ENCODE measurements around the gene SON.
A peak's percentile ranks its signal among the peaks of the same experiment; 100 is the strongest.
"Not testable (repeated sequence)": the region's sequence is repeated elsewhere in the genome, so short reads cannot be mapped to it uniquely, and the experiment has no call there.

SON gene

DNA sequence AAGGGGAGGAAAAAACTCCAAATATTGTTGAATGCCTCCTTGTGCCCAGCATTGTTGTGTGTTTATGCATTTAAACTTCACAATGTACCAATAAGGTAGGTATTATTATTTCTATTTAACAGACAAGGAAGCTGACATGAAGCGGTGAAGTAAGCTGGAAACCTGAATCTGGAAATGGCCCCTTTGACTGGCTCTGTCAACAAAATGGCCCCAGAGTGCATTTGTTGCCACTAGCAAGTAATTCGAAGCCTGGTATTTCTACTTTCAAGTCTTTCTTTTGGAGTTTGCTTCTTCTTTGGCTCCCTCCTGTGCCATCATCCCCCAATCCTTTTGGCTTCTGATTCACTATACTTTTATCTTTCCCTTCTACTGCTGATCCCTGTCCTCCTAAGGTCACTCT, 75.6 kb downstream of the SON start:
- TF ChIP-seq, protein P1, sequence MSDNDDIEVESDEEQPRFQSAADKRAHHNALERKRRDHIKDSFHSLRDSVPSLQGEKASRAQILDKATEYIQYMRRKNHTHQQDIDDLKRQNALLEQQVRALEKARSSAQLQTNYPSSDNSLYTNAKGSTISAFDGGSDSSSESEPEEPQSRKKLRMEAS (IDR thresholded peaks at IDR 0.05; ENCODE audit: low read depth, low read length), result no peak
- TF ChIP-seq, protein P2, sequence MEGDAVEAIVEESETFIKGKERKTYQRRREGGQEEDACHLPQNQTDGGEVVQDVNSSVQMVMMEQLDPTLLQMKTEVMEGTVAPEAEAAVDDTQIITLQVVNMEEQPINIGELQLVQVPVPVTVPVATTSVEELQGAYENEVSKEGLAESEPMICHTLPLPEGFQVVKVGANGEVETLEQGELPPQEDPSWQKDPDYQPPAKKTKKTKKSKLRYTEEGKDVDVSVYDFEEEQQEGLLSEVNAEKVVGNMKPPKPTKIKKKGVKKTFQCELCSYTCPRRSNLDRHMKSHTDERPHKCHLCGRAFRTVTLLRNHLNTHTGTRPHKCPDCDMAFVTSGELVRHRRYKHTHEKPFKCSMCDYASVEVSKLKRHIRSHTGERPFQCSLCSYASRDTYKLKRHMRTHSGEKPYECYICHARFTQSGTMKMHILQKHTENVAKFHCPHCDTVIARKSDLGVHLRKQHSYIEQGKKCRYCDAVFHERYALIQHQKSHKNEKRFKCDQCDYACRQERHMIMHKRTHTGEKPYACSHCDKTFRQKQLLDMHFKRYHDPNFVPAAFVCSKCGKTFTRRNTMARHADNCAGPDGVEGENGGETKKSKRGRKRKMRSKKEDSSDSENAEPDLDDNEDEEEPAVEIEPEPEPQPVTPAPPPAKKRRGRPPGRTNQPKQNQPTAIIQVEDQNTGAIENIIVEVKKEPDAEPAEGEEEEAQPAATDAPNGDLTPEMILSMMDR (IDR thresholded peaks at IDR 0.05; ENCODE audit: low read depth, low read length), result no peak
- TF ChIP-seq POLR2A (IDR thresholded peaks at IDR 0.05; ENCODE audit: extremely low read depth, insufficient read length), result no peak
- no peak for TF ChIP-seq MYC (IDR thresholded peaks at IDR 0.05; ENCODE audit: low read depth, low read length)
- no peak for DNase-seq (ENCODE audit: low read depth)
- H3K4me3 ChIP-seq (ENCODE audit: low read depth, low read length), result no peak overlapping the region

DNA sequence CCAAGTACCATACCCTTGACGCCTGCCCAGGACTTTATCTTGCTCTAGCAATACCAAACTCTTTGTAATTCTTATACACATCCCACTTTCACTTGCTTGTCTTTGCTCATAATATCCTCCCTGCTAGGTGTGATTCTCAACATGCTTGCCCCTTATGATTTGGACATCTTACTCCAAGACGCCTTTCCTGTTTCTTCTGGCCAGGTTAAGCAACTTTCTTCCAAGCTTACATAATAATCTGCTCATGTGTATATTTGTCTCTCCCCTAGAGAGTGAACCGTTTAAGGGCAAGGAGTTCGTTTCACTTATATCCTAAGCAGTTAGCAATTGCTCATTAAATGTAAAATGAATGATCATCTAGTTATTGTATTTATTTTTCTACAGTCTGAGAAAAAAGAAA, 76.9 kb downstream of the SON start:
- H3K4me3 ChIP-seq (ENCODE audit: low read depth, low read length), result no peak overlapping the region
- TF ChIP-seq, protein P1 (IDR thresholded peaks at IDR 0.05; ENCODE audit: low read depth, low read length), result no peak
- TF ChIP-seq MYC (IDR thresholded peaks at IDR 0.05; ENCODE audit: low read depth, low read length), result 0 out of 2 replicates have a peak, but pooled peaks have one; percentile 28
- peak; percentile 43 for DNase-seq (ENCODE audit: low read depth)

DNA sequence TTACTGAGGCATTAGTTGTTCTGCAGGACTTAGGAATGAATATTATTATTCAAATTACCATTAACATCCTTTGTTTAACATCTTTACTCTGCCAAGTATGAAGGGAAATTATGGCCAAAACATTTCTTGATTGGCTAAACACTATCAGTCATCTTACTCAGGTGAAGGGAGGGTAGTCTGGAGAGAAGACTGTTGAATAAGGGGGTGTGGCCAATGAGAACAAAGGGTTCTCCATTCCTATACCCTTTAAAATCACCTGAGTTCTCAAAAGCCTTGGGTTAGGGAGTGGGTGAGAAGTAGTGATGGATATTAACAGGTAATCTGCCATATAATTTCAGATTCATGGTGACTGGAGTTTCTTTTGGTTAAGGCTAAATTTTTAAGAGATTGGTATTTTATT, 79.4 kb downstream of the SON start:
- DNase-seq (ENCODE audit: low read depth), result no peak
- H3K4me3 ChIP-seq (ENCODE audit: low read depth, low read length), result no peak overlapping the region
- TF ChIP-seq POLR2A (IDR thresholded peaks at IDR 0.05; ENCODE audit: extremely low read depth, insufficient read length) (no peak), MYC (IDR thresholded peaks at IDR 0.05; ENCODE audit: low read depth, low read length) (no peak)
- TF ChIP-seq, protein P1 (IDR thresholded peaks at IDR 0.05; ENCODE audit: low read depth, low read length), result no peak
- TF ChIP-seq, protein P2 (IDR thresholded peaks at IDR 0.05; ENCODE audit: low read depth, low read length), result no peak

GRCh38 chr21:33626151-33626550, 83.3 kb downstream of the SON start:
- H3K4me3 ChIP-seq (ENCODE audit: low read depth, low read length); DNase-seq (ENCODE audit: low read depth): not testable (repeated sequence)

All from NB4 (cell line).